HG02759 (cell line): Measurements from ENCODE around the gene UFC1.

ENCODE experiments used
- ATAC-seq: cut with Tn5 transposase; IDR thresholded peaks from one replicate; pipeline ENCODE4 v1.9.1; 2021; ENCODE audit warnings: mild to moderate bottlenecking, moderate library complexity; ENCODE audit not compliant: unreplicated experiment

The UFC1 gene

GRCh38 chr1:161190962-161191521, 37.3 kb downstream of the UFC1 start:
- no peak for ATAC-seq

GRCh38 chr1:161191971-161192370, 38.2 kb downstream of the UFC1 start:
- no peak for ATAC-seq

- ATAC-seq = peak; percentile 61
Observed at GRCh38 chr1:161192476-161193465, 39.0 kb downstream of the UFC1 start.

GRCh38 chr1:161193561-161194235, 39.9 kb downstream of the UFC1 start:
- no peak for ATAC-seq

- ATAC-seq = peak; percentile 66
Observed at GRCh38 chr1:161195171-161195570, 41.4 kb downstream of the UFC1 start.

GRCh38 chr1:161196111-161196510, 42.3 kb downstream of the UFC1 start:
- ATAC-seq = no peak

- no peak for ATAC-seq
Observed at GRCh38 chr1:161196521-161197451, 43.0 kb downstream of the UFC1 start.

- ATAC-seq = no peak
Observed at GRCh38 chr1:161197560-161198193, 43.9 kb downstream of the UFC1 start.

GRCh38 chr1:161198194-161198896, 44.6 kb downstream of the UFC1 start:
- no peak for ATAC-seq

GRCh38 chr1:161198897-161199431, 45.2 kb downstream of the UFC1 start, which contains the start of gene ADAMTS4:
Gene ADAMTS4 (minus strand): TSS chr1:161199054. CDS start chr1:161198627, 427 bp downstream.
- no peak for ATAC-seq

- ATAC-seq = no peak
Observed at GRCh38 chr1:161199506-161200139, 45.8 kb downstream of the UFC1 start.

GRCh38 chr1:161200421-161200991, 46.7 kb downstream of the UFC1 start:
- ATAC-seq = no peak

- ATAC-seq = no peak
Observed at GRCh38 chr1:161200992-161201835, 47.4 kb downstream of the UFC1 start.

GRCh38 chr1:161201836-161202712, 48.3 kb downstream of the UFC1 start, which contains the start of gene NDUFS2:
Gene NDUFS2 (plus strand): TSS chr1:161202367. CDS start chr1:161202386, 19 bp downstream.
- peak; percentile 97 for ATAC-seq

- no peak for ATAC-seq
Observed at GRCh38 chr1:161206411-161207140, 52.8 kb downstream of the UFC1 start.

- ATAC-seq = no peak
Observed at GRCh38 chr1:161207173-161207572, 53.4 kb downstream of the UFC1 start.
